A549 (cell line): Measurements from ENCODE around the gene TNS1. TPM values are rescaled to one million over a fixed set of nuclear protein-coding genes. Genes with fewer than 3 reads are reported as not detected.

Source experiments
- ATAC-seq, 2 experiments: fragments of 200-7000 bp in 1 of 2; fragments of >200 bp in 1 of 2; cut with Nextera tagmentation in 1 of 2; cut with Tn5 transposase in 1 of 2; 3 replicates each; pipeline versions ENCODE4 v1.8.0 to v1.9.1; 2018 to 2020; ENCODE audit warnings: mild to moderate bottlenecking in 1 of 2, moderate library complexity in 1 of 2
- CTCF ChIA-PET: fragments of 300-600 bp; sonication (Branson Sonifier 250); formaldehyde crosslinking; extraction: SDS; loops from one replicate; lab custom pipeline; 2021; ENCODE audit warnings: antibody characterized with exemption, inconsistent platforms; lab: Yijun Ruan, JAX
- POLR2A ChIA-PET: fragments of 350-600 bp; formaldehyde crosslinking; extraction: SDS; loops from one replicate; lab custom pipeline; 2021; ENCODE audit warnings: antibody characterized with exemption, inconsistent platforms; lab: Yijun Ruan, JAX
- DNase-seq, 2 experiments: peaks; one replicate each; pipeline versions ENCODE4 v3.0.0 to v3.0.0-alpha.2; 2011 to 2016; ENCODE audit warnings: low read depth in 1 of 2, low spot score in 1 of 2
- FAIRE-seq: peaks from 2 replicates; lab custom pipeline; 2011; peaks lifted over from hg19 to GRCh38; lab: Jason Lieb, UNC
- H3K27ac ChIP-seq, 2 experiments: fragments of >200 bp; sonication (Bioruptor Twin); formaldehyde crosslinking; 3 replicates each; pipeline ENCODE4 v1.5.1; 2016 to 2017
- H3K4me1 ChIP-seq: fragments of >200 bp; sonication (Bioruptor Twin); formaldehyde crosslinking; 3 replicates; pipeline ENCODE4 v1.6.1; 2016
- H3K4me2 ChIP-seq: fragments of >200 bp; sonication (Bioruptor Twin); formaldehyde crosslinking; 3 replicates; pipeline ENCODE4 v1.6.1; 2016
- H3K4me3 ChIP-seq: fragments of >200 bp; sonication (Bioruptor Twin); formaldehyde crosslinking; 3 replicates; pipeline ENCODE4 v1.5.1; 2016
- H3K9me3 ChIP-seq: fragments of >200 bp; sonication (Bioruptor Twin); formaldehyde crosslinking; 3 replicates; pipeline ENCODE4 v1.6.1; 2016
- ATOH8 ChIP-seq: fragments of 250-450 bp; sonication (Bioruptor Pico); IDR thresholded peaks from 2 replicates; pipeline ENCODE4 v1.5.0; 2020; ENCODE audit warnings: low read depth, mild to moderate bottlenecking, moderate library complexity
- BHLHE40 ChIP-seq: IDR thresholded peaks from 2 replicates; pipeline ENCODE4 v1.6.1; 2012; ENCODE audit warnings: low read depth, low read length, inconsistent platforms
- CBX2 ChIP-seq: fragments of 200-600 bp; sonication (generic); IDR thresholded peaks from 2 replicates; pipeline ENCODE4 v1.6.1; 2016; ENCODE audit warnings: low read depth, mild to moderate bottlenecking, borderline replicate concordance
- CHD2 ChIP-seq: fragments of 150-350 bp; IDR thresholded peaks from 2 replicates; pipeline ENCODE4 v1.6.1; 2014; ENCODE audit warnings: low read length; ENCODE audit not compliant: partially characterized antibody
- CHD4 ChIP-seq: fragments of 200-600 bp; sonication (generic); IDR thresholded peaks from 2 replicates; pipeline ENCODE4 v1.6.1; 2016; ENCODE audit warnings: antibody characterized with exemption, mild to moderate bottlenecking, borderline replicate concordance
- E2F6 ChIP-seq: IDR thresholded peaks from 2 replicates; pipeline ENCODE4 v1.6.1; 2012; ENCODE audit warnings: low read depth, borderline replicate concordance
- EHF ChIP-seq: fragments of 250-450 bp; sonication (Bioruptor Pico); IDR thresholded peaks from 2 replicates; pipeline ENCODE4 v1.5.0; 2020; ENCODE audit warnings: mild to moderate bottlenecking
- ELK1 ChIP-seq: fragments of 150-350 bp; IDR thresholded peaks from 2 replicates; pipeline ENCODE4 v1.6.1; 2014; ENCODE audit warnings: low read depth, mild to moderate bottlenecking, low read length
- FOSL2 ChIP-seq, 2 experiments: fragments of 450-650 bp in 1 of 2; fragments of >200 bp in 1 of 2; sonication (Bioruptor Twin) in 1 of 2; formaldehyde crosslinking; IDR thresholded peaks; 2 replicates each; pipeline versions ENCODE4 v1.5.0 to v1.6.1; 2016 to 2020; ENCODE audit warnings: mild to moderate bottlenecking in 1 of 2, moderate library complexity in 1 of 2
- FOXS1 ChIP-seq: fragments of 250-450 bp; sonication (Bioruptor Pico); IDR thresholded peaks from 2 replicates; pipeline ENCODE4 v1.5.0; 2020; ENCODE audit warnings: mild to moderate bottlenecking, moderate library complexity
- HES2 ChIP-seq: fragments of >200 bp; sonication (Bioruptor Twin); formaldehyde crosslinking; IDR thresholded peaks from 2 replicates; pipeline ENCODE4 v1.6.1; 2016
- HEYL ChIP-seq: fragments of 250-450 bp; sonication (Bioruptor Pico); IDR thresholded peaks from 2 replicates; pipeline ENCODE4 v1.8.0; 2021; ENCODE audit warnings: mild to moderate bottlenecking, moderate library complexity
- HOXB5 ChIP-seq: fragments of 250-450 bp; sonication (Bioruptor Pico); IDR thresholded peaks from 2 replicates; pipeline ENCODE4 v1.5.0; 2020; ENCODE audit warnings: mild to moderate bottlenecking, moderate library complexity
- JUNB ChIP-seq: fragments of >200 bp; sonication (Bioruptor Twin); formaldehyde crosslinking; IDR thresholded peaks from 2 replicates; pipeline ENCODE4 v1.6.1; 2016
- KDM1A ChIP-seq: fragments of 200-600 bp; sonication (generic); IDR thresholded peaks from 2 replicates; pipeline ENCODE4 v1.6.1; 2016; ENCODE audit warnings: low read depth, mild to moderate bottlenecking
- KDM5A ChIP-seq: fragments of 200-600 bp; sonication (generic); IDR thresholded peaks from 2 replicates; pipeline ENCODE4 v1.6.1; 2016; ENCODE audit warnings: antibody characterized with exemption, mild to moderate bottlenecking
- MAX ChIP-seq: IDR thresholded peaks from 2 replicates; pipeline ENCODE4 v1.6.1; 2012
- POLR2AphosphoS2 ChIP-seq: conservative IDR thresholded peaks from 2 replicates; pipeline ENCODE4 v1.6.1; 2012; ENCODE audit warnings: low read length, improper control_type of control experiment, inconsistent platforms
- RAD21 ChIP-seq, 2 experiments: fragments of >200 bp in 1 of 2; sonication (Bioruptor Twin) in 1 of 2; formaldehyde crosslinking in 1 of 2; IDR thresholded peaks in 1 of 2; conservative IDR thresholded peaks in 1 of 2; 2 replicates in 1 of 2; 3 replicates in 1 of 2; pipeline ENCODE4 v1.6.1; 2012 to 2018; ENCODE audit warnings: inconsistent platforms in 1 of 2
- RARB ChIP-seq: fragments of 250-450 bp; sonication (Bioruptor Pico); IDR thresholded peaks from 2 replicates; pipeline ENCODE4 v1.8.0; 2021; ENCODE audit warnings: mild to moderate bottlenecking, moderate library complexity
- RNF2 ChIP-seq: fragments of 200-600 bp; sonication (generic); IDR thresholded peaks from 2 replicates; pipeline ENCODE4 v1.6.1; 2016; ENCODE audit warnings: low read depth, mild to moderate bottlenecking, antibody characterized with exemption, moderate library complexity, borderline replicate concordance
- SREBF2 ChIP-seq: fragments of 450-650 bp; IDR thresholded peaks from 2 replicates; pipeline ENCODE4 v1.6.1; 2014; ENCODE audit warnings: mild to moderate bottlenecking, moderate library complexity
- TP53 ChIP-seq: fragments of 250-450 bp; sonication (Bioruptor Pico); IDR thresholded peaks from 2 replicates; pipeline ENCODE4 v1.5.0; 2021; ENCODE audit warnings: mild to moderate bottlenecking, moderate library complexity
- USF2 ChIP-seq: fragments of 450-650 bp; IDR thresholded peaks from 2 replicates; pipeline ENCODE4 v1.6.1; 2014; ENCODE audit warnings: antibody characterized with exemption
- WGBS: methylation state at CpG from one replicate; pipeline ENCODE4 v1.1.6; 2017; ENCODE audit errors: missing lambda C conversion rate; 5-methylcytosine and 5-hydroxymethylcytosine counted together
- polyA plus RNA-seq, 4 experiments: library from polyadenylated mRNA; depleted of rRNA in 3 of 4; stranded (reverse); fragments of >200 nt; fragmentation: RNase III in 1 of 4; extraction: RNeasy Plus Mini Kit Qiagen cat#74134 plus additional on column Dnase treatment in 1 of 4; gene quantifications; 2 replicates in 3 of 4; 3 replicates in 1 of 4; pipeline ENCODE4 v1.2.3, GENCODE V29; 2011 to 2017

The TNS1 gene
- polyA plus RNA-seq, 2 of the 4 experiments (the other 2 are of a cell fraction), result 4.9 to 10.6 TPM

- ATAC-seq, result no peak
- Histone ChIP-seq H3K9me3 (no peaks in the 10 kb centered on the region), H3K4me1 (peaks cover 6% of the 10 kb centered on the region; the same call in 2 of the 3 replicates)
- ChIA-PET CTCF (interaction anchor here (0.9 to 2.6 kb wide), 7 partner anchors 9 to 131 kb away, joined by 3 to 9 read pairs (median 3); no protein-coding TSS in a partner anchor), POLR2A (no interaction called here)
- TF ChIP-seq CHD2 (no peak), ATOH8 (CRISPR knock-in tag) (no peak), POLR2AphosphoS2 (no peak), CHD4 (no peak), MAX (no peak), KDM5A (no peak), HEYL (CRISPR knock-in tag) (no peak), EHF (CRISPR knock-in tag) (no peak), SREBF2 (no peak), KDM1A (no peak), USF2 (no peak), JUNB (no peak)
- TF ChIP-seq, all 56 proteins: peak for 0
- WGBS, result 78% methylated on average over 14 of the region's 20 CpGs
- no peak overlapping the region for H3K4me2 ChIP-seq
- H3K27ac ChIP-seq, result no peak overlapping the region
- FAIRE-seq, result no peak
- H3K4me3 ChIP-seq, result no peak overlapping the region
- DNase-seq, result no peak
These were observed 144.9 kb downstream of the TNS1 start for GRCh38 chr2:217857624-217858506.

GRCh38 chr2:217856871-217857270 is 145.9 kb downstream of the TNS1 start:
- H3K4me1 ChIP-seq, result peaks cover 16% of the 10 kb centered on the region; the same call in 2 of the 3 replicates
- no peak for DNase-seq
- no peak overlapping the region for H3K4me2 ChIP-seq
- POLR2A ChIA-PET, result no interaction called here
- ATAC-seq, result no peak
- no peaks in the 10 kb centered on the region for H3K9me3 ChIP-seq
- no peak for FAIRE-seq
- H3K4me3 ChIP-seq, result no peak overlapping the region
- CTCF ChIA-PET, result interaction anchor here (0.9 to 1.3 kb wide), 5 partner anchors 30 to 132 kb away, joined by 3 to 5 read pairs (median 4); no protein-coding TSS in a partner anchor
- no peak for TF ChIP-seq FOXS1
- TF ChIP-seq CHD2, result no peak
- TF ChIP-seq RNF2, result no peak
- no peak for TF ChIP-seq RAD21 (conservative IDR thresholded peaks at IDR 0.05 in 1 of 2, IDR thresholded peaks at IDR 0.05 in 1 of 2)
- no peak for TF ChIP-seq CBX2
- TF ChIP-seq JUNB, result no peak
- TF ChIP-seq RARB (CRISPR knock-in tag), result no peak
- no peak for TF ChIP-seq FOSL2 (IDR thresholded peaks at IDR 0.05)
- TF ChIP-seq FOSL2 (CRISPR knock-in tag; IDR thresholded peaks at IDR 0.05), result no peak
- TF ChIP-seq BHLHE40, result no peak
- TF ChIP-seq TP53 (CRISPR knock-in tag), result no peak
- H3K27ac ChIP-seq, result no peak overlapping the region
- 62% methylated on average over 4 of the region's 4 CpGs for WGBS

- TF ChIP-seq ELK1 (no peak), E2F6 (no peak), BHLHE40 (no peak), HEYL (CRISPR knock-in tag) (no peak), HES2 (no peak), HOXB5 (CRISPR knock-in tag) (no peak)
- no peak overlapping the region for H3K27ac ChIP-seq
- no peak overlapping the region for H3K4me3 ChIP-seq
- ATAC-seq, result no peak
- H3K4me1 ChIP-seq, result peaks cover 23% of the 10 kb centered on the region
- no peak for FAIRE-seq
- no peak overlapping the region for H3K4me2 ChIP-seq
- POLR2A ChIA-PET, result no interaction called here
- CTCF ChIA-PET, result interaction anchor here (0.6 to 1.2 kb wide), 5 partner anchors 33 to 1777 kb away, joined by 3 to 5 read pairs (median 4); no protein-coding TSS in a partner anchor
- no peaks in the 10 kb centered on the region for H3K9me3 ChIP-seq
- WGBS, result 56% methylated on average over 6 of the region's 6 CpGs
- DNase-seq, result no peak
These were observed 146.6 kb downstream of the TNS1 start for GRCh38 chr2:217856159-217856558.
